H1 (cell line): Measurements from ENCODE around the gene HS3ST3B1. TPM values are rescaled to one million over a fixed set of nuclear protein-coding genes. Genes with fewer than 3 reads are reported as not detected.

Source experiments
- EZH2 ChIP-seq: fragments of 200-600 bp; sonication (generic); IDR thresholded peaks from 2 replicates; pipeline ENCODE4 v1.7.1; 2012; ENCODE audit warnings: low read depth, mild to moderate bottlenecking, moderate library complexity, low read length, inconsistent platforms; ENCODE audit not compliant: severe bottlenecking
- POLR2AphosphoS5 ChIP-seq: IDR thresholded peaks from 2 replicates; pipeline ENCODE4 v1.6.1; 2011; ENCODE audit warnings: low read depth, low read length
- polyA plus RNA-seq, 7 experiments: library from polyadenylated mRNA; depleted of rRNA in 3 of 7; stranded (reverse) in 5 of 7; unstranded in 2 of 7; fragments of >200 nt in 5 of 7; fragments of 200-250 nt in 2 of 7; gene quantifications; 1 replicate in 5 of 7; 2 replicates in 1 of 7; 4 replicates in 1 of 7; pipeline versions ENCODE4 v1.2.1 to v1.2.3, GENCODE V29; 2011 to 2013; ENCODE audit warnings: missing spikeins in 2 of 7, mixed read lengths in 2 of 7
- total RNA-seq: library from RNA; stranded (reverse); fragmentation: NEBNext Ultra II Directional; extraction: Animal tissue kit (Norgen Biotek cat#: 25700); gene quantifications from 2 replicates; pipeline ENCODE4 v1.2.1, GENCODE V29; 2021

The HS3ST3B1 gene
- total and polyA plus RNA-seq, 2 of the 8 experiments (the other 6 are each of a cell fraction or from before 2014, with no cell fraction given) = 4.7 to 14.4 TPM

- TF ChIP-seq EZH2 = no peak
- no peak for TF ChIP-seq POLR2AphosphoS5
- TF ChIP-seq, all 59 proteins: peak for 0
Measured at GRCh38 chr17:14337596-14338079, 36.8 kb downstream of the HS3ST3B1 start (continued).
